PFSK-1 (cell line): ENCODE measurements around the gene STPG4.

ENCODE experiments used
- TAF1 ChIP-seq: IDR thresholded peaks from 2 replicates; pipeline ENCODE4 v1.6.1; 2012; ENCODE audit warnings: low read length, control low read depth, borderline replicate concordance; ENCODE audit not compliant: insufficient read depth
- TF ChIP-seq, protein P1 (sequence below), 2 experiments: IDR thresholded peaks; 2 replicates each; pipeline versions ENCODE4 v1.6.1 to v1.8.0; 2011 to 2012; ENCODE audit warnings: low read depth in 2 of 2, low read length in 2 of 2, control low read depth in 1 of 2, inconsistent platforms in 1 of 2, mild to moderate bottlenecking in 1 of 2, moderate library complexity in 1 of 2; ENCODE audit not compliant: insufficient read depth in 1 of 2

DNA sequence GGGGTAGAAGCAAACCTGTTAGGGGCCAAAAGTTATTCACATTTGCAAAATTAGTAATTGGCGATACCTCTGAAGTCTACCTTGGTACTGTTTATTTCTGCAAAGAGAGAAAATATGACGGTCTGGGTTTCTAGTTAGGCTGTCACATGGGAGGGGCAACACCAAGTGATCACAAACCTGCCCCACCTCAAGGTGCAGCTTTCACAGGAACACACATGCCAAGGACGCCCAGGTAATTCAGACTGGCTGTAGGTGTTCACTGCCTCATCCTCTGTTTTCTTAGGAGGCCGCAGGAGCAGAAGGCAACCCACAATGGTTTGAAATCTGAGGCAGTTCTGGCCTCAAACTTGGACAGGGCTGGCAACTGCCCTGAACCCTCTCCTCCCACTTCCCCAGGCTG is 56.2 kb downstream of the STPG4 start:
- TF ChIP-seq, protein P1, sequence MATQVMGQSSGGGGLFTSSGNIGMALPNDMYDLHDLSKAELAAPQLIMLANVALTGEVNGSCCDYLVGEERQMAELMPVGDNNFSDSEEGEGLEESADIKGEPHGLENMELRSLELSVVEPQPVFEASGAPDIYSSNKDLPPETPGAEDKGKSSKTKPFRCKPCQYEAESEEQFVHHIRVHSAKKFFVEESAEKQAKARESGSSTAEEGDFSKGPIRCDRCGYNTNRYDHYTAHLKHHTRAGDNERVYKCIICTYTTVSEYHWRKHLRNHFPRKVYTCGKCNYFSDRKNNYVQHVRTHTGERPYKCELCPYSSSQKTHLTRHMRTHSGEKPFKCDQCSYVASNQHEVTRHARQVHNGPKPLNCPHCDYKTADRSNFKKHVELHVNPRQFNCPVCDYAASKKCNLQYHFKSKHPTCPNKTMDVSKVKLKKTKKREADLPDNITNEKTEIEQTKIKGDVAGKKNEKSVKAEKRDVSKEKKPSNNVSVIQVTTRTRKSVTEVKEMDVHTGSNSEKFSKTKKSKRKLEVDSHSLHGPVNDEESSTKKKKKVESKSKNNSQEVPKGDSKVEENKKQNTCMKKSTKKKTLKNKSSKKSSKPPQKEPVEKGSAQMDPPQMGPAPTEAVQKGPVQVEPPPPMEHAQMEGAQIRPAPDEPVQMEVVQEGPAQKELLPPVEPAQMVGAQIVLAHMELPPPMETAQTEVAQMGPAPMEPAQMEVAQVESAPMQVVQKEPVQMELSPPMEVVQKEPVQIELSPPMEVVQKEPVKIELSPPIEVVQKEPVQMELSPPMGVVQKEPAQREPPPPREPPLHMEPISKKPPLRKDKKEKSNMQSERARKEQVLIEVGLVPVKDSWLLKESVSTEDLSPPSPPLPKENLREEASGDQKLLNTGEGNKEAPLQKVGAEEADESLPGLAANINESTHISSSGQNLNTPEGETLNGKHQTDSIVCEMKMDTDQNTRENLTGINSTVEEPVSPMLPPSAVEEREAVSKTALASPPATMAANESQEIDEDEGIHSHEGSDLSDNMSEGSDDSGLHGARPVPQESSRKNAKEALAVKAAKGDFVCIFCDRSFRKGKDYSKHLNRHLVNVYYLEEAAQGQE (IDR thresholded peaks at IDR 0.05; ENCODE audit: insufficient read depth in 1 of 2, low read depth in 2 of 2, low read length in 2 of 2) = no peak
- TF ChIP-seq TAF1 = no peak
